Heart left ventricle (tissue), 16 donors: ENCODE data around the gene FETUB. TPM values are rescaled to one million over a fixed set of nuclear protein-coding genes. Genes with fewer than 3 reads are reported as not detected.

ENCODE experiments used
- ATAC-seq, 4 donors: fragments of 200-7000 bp; cut with Tn5 transposase; one replicate each; pipeline ENCODE4 v1.9.1; 2020 to 2022; ENCODE audit warnings: moderate library complexity in 4 of 4, mild to moderate bottlenecking in 3 of 4, moderate number of reproducible peaks in 1 of 4
- DNase-seq, 5 donors: peaks; one replicate each; pipeline ENCODE4 v3.0.0-alpha.2; 2020
- H3K27ac ChIP-seq, 12 donors: fragments of 200-600 bp; sonication (generic) in 4 of 12; one replicate each; pipeline versions ENCODE4 v1.5.0 to v1.8.0; 2016 to 2022; ENCODE audit warnings: mild to moderate bottlenecking in 2 of 12
- H3K27me3 ChIP-seq, 9 donors: fragments of 200-600 bp; sonication (generic) in 2 of 9; one replicate each; pipeline versions ENCODE4 v1.5.1 to v1.8.0; 2016 to 2022; ENCODE audit warnings: mild to moderate bottlenecking in 3 of 9
- H3K36me3 ChIP-seq, 9 donors: fragments of 200-600 bp; sonication (generic) in 2 of 9; one replicate each; pipeline versions ENCODE4 v1.5.0 to v1.8.0; 2018 to 2022; ENCODE audit warnings: mild to moderate bottlenecking in 2 of 9
- H3K4me1 ChIP-seq, 12 donors: fragments of 200-600 bp; sonication (generic) in 4 of 12; one replicate each; pipeline versions ENCODE4 v1.5.0 to v1.8.0; 2016 to 2022; ENCODE audit warnings: mild to moderate bottlenecking in 3 of 12
- H3K4me3 ChIP-seq, 12 donors: fragments of 200-600 bp; sonication (generic) in 4 of 12; one replicate each; pipeline versions ENCODE4 v1.5.0 to v1.8.0; 2017 to 2022; ENCODE audit warnings: mild to moderate bottlenecking in 9 of 12, moderate library complexity in 4 of 12
- H3K9me3 ChIP-seq, 12 donors: fragments of 200-600 bp; sonication (generic) in 4 of 12; one replicate each; pipeline versions ENCODE4 v1.5.0 to v1.8.0; 2016 to 2022; ENCODE audit warnings: mild to moderate bottlenecking in 1 of 12
- POLR2A ChIP-seq, 2 donors: fragments of 450-650 bp; IDR thresholded peaks; one replicate each; pipeline ENCODE4 v1.6.1; 2017; ENCODE audit warnings: antibody characterized with exemption in 2 of 2, mild to moderate bottlenecking in 2 of 2, moderate library complexity in 2 of 2
- WGBS, 4 donors: extraction: QIAGEN DNeasy Blood & Tissue Kit in 2 of 4; methylation state at CpG; one replicate each; pipeline versions ENCODE4 v1.1.5 to v1.1.7; 2013 to 2018; 5-methylcytosine and 5-hydroxymethylcytosine counted together
- intact Hi-C, 10 donors: fragments of 100-400 bp; cut with DNase I; formaldehyde crosslinking; loops; one replicate each; pipeline versions ENCODE4 v1.11.1 to v1.14.2; 2022
- polyA plus RNA-seq, 2 donors: library from polyadenylated mRNA; stranded (reverse); fragments of 200-250 nt; gene quantifications; one replicate each; pipeline ENCODE4 v1.2.3, GENCODE V29; 2013
- total RNA-seq, 9 donors: library from RNA; depleted of rRNA in 2 of 9; stranded (reverse); fragments of >200 nt in 2 of 9; fragmentation: NEBNext Ultra II Directional in 3 of 9; extraction: Animal tissue kit (Norgen Biotek cat#: 25700) in 3 of 9; gene quantifications; one replicate each; pipeline versions ENCODE4 v1.1.0 to v1.2.4, GENCODE V29; 2016 to 2023
- TF ChIP-seq, protein P1 (sequence below), 12 donors: fragments of 200-600 bp; sonication (generic) in 4 of 12; IDR thresholded peaks; one replicate each; pipeline versions ENCODE4 v1.5.0 to v1.8.0; 2018 to 2022; ENCODE audit warnings: antibody characterized with exemption in 12 of 12, mild to moderate bottlenecking in 5 of 12
- donor health status: ischemic (EF 13 %, LVEDD 7.1; RV severe dilation, severe dysfunction).
- donor health status: healthy with polysubstance abuse.
- donor health status: DM: no; HTN: yes; CAD: no.
- donor health status: DM: no; HTN: no; CAD: no.
- donor health status: ischemic (EF 25% LVEDD 6.9; RV normal size, moderate dysfunction).
- donor health status: ischemic (EF 25% LVEDD 5.7; RV mildly dilated, moderate dysfunction).
- donor health status: healthy.
- donor health status: DM: yes; HTN: yes; CAD: no.
- donor health status: ischemic (EF 35%, LVEDD 5.7; RV mildly dilated, moderate dysfunction).
- donor health status: nonischemic (EF 11% LVEDD 7.7; RV severe dilation, severe dysfunction).
- donor health status: DM: yes; HTN: yes; CAD: no.
- donor health status: PGD.
- donor health status: ischemic (EF 29% LVEDD 5.4; RV normal size, mild dysfunction).
- donor health status: nonischemic (EF 23%, LVEDD 6.1; RV moderate dilation, normal function).

Gene FETUB
- total and polyA plus RNA-seq, 11 donors = 0.14 TPM; not detected in 10

DNA sequence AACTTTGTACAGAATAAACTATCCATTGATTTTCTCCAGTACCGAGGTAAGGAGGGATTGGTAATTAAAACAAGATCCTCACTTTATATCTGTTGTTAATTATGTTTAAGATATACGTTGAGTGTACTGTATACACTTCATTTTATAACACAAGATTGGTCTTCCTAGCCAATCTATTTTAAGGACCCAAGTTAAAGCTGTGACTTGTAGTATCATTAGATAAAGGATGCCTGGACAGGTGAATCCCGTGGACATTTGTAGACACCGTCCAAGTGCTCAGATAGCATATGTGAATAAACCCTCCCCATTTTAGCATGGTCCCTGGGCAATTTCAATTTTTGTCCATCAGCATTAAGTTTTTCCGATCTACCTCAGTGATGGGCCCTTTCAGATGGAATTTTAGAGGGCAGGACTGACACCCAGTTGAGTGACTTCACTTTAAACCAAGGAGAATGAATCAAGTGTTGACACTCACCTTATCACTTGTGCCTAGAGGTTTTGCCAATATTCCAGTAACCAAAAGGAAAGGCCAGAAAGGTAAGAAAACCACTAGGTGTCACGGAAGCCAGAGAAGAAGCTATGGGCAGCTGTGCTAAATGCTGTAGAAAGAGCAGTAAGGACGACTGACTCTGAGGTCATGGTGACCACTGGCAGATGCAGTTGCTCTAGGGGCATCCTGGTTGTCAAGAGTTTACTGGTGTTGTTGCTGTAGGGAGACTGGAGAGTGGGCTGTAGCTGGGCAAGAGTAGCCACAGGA, 18.1 kb upstream of the FETUB start:
- H3K36me3 ChIP-seq = no peaks in the 10 kb centered on the region
- intact Hi-C loops = no loop called here
- ATAC-seq (no peak), DNase-seq (no peak)
- TF ChIP-seq POLR2A (IDR thresholded peaks at IDR 0.05) = no peak
- TF ChIP-seq, protein P1, sequence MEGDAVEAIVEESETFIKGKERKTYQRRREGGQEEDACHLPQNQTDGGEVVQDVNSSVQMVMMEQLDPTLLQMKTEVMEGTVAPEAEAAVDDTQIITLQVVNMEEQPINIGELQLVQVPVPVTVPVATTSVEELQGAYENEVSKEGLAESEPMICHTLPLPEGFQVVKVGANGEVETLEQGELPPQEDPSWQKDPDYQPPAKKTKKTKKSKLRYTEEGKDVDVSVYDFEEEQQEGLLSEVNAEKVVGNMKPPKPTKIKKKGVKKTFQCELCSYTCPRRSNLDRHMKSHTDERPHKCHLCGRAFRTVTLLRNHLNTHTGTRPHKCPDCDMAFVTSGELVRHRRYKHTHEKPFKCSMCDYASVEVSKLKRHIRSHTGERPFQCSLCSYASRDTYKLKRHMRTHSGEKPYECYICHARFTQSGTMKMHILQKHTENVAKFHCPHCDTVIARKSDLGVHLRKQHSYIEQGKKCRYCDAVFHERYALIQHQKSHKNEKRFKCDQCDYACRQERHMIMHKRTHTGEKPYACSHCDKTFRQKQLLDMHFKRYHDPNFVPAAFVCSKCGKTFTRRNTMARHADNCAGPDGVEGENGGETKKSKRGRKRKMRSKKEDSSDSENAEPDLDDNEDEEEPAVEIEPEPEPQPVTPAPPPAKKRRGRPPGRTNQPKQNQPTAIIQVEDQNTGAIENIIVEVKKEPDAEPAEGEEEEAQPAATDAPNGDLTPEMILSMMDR (IDR thresholded peaks at IDR 0.05) = no peak
- H3K4me1 ChIP-seq = peaks cover 0 to 5% (median 1%) of the 10 kb centered on the region in 12 donors
- no peaks in the 10 kb centered on the region for H3K9me3 ChIP-seq
- 75 to 82% (median 78%) methylated on average over 7 of the region's 7 CpGs for WGBS, 4 donors
- no peak overlapping the region for H3K27ac ChIP-seq
- H3K27me3 ChIP-seq = peaks cover 0 to 25% (median 0%) of the 10 kb centered on the region in 9 donors
- H3K4me3 ChIP-seq = no peak overlapping the region

DNA sequence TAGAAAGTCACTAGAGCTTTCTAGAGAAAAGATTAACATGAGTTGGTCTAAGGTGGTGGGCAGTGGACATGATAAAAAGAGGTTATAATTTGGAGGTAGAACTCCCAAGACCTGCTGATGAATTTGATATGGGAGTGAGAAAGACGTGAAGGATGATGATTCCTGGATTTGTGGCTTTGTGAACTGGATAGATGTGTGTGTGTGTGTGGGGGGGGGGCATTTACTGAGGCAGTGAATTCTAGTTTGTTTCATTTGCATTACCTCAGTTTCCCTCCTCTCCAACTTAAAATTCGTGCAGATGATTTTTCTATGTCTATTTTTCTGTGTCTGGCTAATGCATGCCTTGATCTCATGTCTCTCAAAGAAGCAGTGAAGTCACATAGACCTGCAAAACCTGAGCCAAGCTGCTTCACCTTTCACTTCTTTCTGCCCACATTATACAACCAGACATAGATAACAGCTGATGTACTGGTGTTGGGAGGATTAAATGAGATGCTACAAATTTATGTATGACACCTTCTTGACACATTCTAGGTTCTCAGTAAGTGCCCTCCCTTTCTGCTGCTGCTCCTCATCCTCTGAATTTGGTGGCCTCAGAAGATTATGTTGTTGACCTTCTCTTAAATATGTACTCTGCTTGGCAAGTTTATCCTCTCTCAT, 17.4 kb upstream of the FETUB start:
- H3K9me3 ChIP-seq = no peaks in the 10 kb centered on the region
- ATAC-seq (no peak), DNase-seq (no peak)
- no peaks in the 10 kb centered on the region for H3K36me3 ChIP-seq
- no peak overlapping the region for H3K4me3 ChIP-seq
- intact Hi-C loops = no loop called here
- H3K27ac ChIP-seq = no peak overlapping the region
- 39 to 53% (median 46%) methylated on average over 2 of the region's 2 CpGs for WGBS, 4 donors
- H3K4me1 ChIP-seq = no peaks in the 10 kb centered on the region
- H3K27me3 ChIP-seq = peaks cover 0 to 20% (median 0%) of the 10 kb centered on the region in 9 donors
- TF ChIP-seq, protein P1 (IDR thresholded peaks at IDR 0.05) = no peak
- no peak for TF ChIP-seq POLR2A (IDR thresholded peaks at IDR 0.05)

DNA sequence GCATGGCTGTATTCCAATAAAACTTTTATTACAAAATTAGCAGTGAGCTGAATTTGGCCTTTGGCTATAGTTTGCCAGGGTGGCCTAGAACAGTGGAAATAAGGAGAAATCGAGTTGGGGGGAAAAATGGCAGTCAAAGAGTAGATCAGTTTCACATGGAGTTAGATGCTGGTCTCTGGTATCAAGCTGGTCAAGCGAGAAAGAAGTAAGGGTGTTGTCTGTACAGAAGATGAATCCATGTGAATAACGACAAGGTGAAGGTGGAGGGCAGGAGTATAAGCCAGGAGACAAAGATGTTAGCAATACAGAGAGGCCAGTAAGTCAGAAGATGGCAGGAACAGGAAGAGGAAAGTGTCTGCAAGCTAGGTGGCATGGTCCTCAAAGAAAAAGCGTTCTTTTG, 15.6 kb upstream of the FETUB start:
- ATAC-seq (no peak), DNase-seq (no peak)
- Histone ChIP-seq H3K4me3 (no peak overlapping the region), H3K9me3 (no peaks in the 10 kb centered on the region), H3K27ac (no peak overlapping the region), H3K27me3 (peaks cover 0 to 13% (median 0%) of the 10 kb centered on the region in 9 donors), H3K4me1 (no peaks in the 10 kb centered on the region), H3K36me3 (no peaks in the 10 kb centered on the region)
- 74 to 85% (median 78%) methylated on average over 4 of the region's 4 CpGs for WGBS, 4 donors
- intact Hi-C loops = no loop called here
- TF ChIP-seq, protein P1 (IDR thresholded peaks at IDR 0.05) = no peak
- no peak for TF ChIP-seq POLR2A (IDR thresholded peaks at IDR 0.05)

DNA sequence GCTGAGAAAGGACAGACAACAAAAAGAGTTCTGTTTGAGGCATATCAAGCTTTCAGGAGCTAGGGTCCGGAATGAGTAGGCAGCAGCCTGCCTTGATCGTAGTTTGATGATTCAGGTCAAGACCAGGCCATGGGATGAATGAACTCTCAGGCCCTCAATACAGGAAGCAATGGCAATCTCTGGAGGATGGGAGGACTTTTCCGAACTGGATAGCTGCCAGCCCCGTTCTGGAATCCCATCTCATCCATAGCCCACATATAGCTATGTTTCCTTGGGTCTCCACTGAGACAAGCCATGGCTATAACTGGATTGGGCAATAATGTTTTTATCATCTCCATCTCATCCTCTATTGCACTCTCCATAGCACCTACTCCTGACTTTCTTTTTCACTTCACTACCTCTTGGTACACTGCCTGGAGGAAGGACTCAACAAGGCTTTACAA, 14.6 kb upstream of the FETUB start:
- TF ChIP-seq POLR2A (IDR thresholded peaks at IDR 0.05) = no peak
- TF ChIP-seq, protein P1 (IDR thresholded peaks at IDR 0.05) = no peak
- Histone ChIP-seq H3K4me1 (no peaks in the 10 kb centered on the region), H3K4me3 (no peak overlapping the region), H3K36me3 (no peaks in the 10 kb centered on the region), H3K9me3 (no peaks in the 10 kb centered on the region), H3K27me3 (peaks cover 0 to 10% (median 0%) of the 10 kb centered on the region in 9 donors), H3K27ac (no peak overlapping the region)
- whole genome bisulfite sequencing, 4 donors = 44 to 61% (median 52%) methylated on average over 4 of the region's 4 CpGs
- intact Hi-C loops = loop anchor here in 1 of 10 donors (5.0 kb wide), 1 partner anchor 192 kb away; no protein-coding TSS in a partner anchor
- ATAC-seq (no peak), DNase-seq (no peak)
